Measurements from ENCODE around the gene ATF7. TPM values are rescaled to one million over a fixed set of nuclear protein-coding genes. Genes with fewer than 3 reads are reported as not detected.

ATF7 gene
- total and polyA plus RNA-seq, 2 experiments from 2014 or later = 9.1 to 13.8 TPM

- DNase-seq (ENCODE audit: low read depth in 1 of 2, low spot score in 1 of 2) = peak in 1 of 2 donors; percentile 36
- H3K4me3 ChIP-seq = peak overlapping the region; percentile 35
- H3K36me3 ChIP-seq = no peaks in the 10 kb centered on the region
- no peaks in the 10 kb centered on the region for H3K9me3 ChIP-seq (ENCODE audit: low read depth)
- no peaks in the 10 kb centered on the region for H3K27me3 ChIP-seq
- TF ChIP-seq, protein P1, sequence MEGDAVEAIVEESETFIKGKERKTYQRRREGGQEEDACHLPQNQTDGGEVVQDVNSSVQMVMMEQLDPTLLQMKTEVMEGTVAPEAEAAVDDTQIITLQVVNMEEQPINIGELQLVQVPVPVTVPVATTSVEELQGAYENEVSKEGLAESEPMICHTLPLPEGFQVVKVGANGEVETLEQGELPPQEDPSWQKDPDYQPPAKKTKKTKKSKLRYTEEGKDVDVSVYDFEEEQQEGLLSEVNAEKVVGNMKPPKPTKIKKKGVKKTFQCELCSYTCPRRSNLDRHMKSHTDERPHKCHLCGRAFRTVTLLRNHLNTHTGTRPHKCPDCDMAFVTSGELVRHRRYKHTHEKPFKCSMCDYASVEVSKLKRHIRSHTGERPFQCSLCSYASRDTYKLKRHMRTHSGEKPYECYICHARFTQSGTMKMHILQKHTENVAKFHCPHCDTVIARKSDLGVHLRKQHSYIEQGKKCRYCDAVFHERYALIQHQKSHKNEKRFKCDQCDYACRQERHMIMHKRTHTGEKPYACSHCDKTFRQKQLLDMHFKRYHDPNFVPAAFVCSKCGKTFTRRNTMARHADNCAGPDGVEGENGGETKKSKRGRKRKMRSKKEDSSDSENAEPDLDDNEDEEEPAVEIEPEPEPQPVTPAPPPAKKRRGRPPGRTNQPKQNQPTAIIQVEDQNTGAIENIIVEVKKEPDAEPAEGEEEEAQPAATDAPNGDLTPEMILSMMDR (IDR thresholded peaks at IDR 0.05; ENCODE audit: low read depth, low read length) = no peak
- H3K27ac ChIP-seq = peak overlapping the region; percentile 92
- H3K4me1 ChIP-seq (ENCODE audit: low read depth) = peaks cover 31% of the 10 kb centered on the region
Measured at GRCh38 chr12:53493610-53494391, 132.4 kb downstream of the ATF7 start.

GRCh38 chr12:53492830-53493609 is 133.2 kb downstream of the ATF7 start:
- no peaks in the 10 kb centered on the region for H3K36me3 ChIP-seq
- H3K4me3 ChIP-seq = peak overlapping the region; percentile 35
- DNase-seq (ENCODE audit: low read depth in 1 of 2, low spot score in 1 of 2) = peak; percentile 95 to 96
- no peaks in the 10 kb centered on the region for H3K27me3 ChIP-seq
- peaks cover 31% of the 10 kb centered on the region for H3K4me1 ChIP-seq (ENCODE audit: low read depth)
- H3K9me3 ChIP-seq (ENCODE audit: low read depth) = no peaks in the 10 kb centered on the region
- TF ChIP-seq, protein P1 (IDR thresholded peaks at IDR 0.05; ENCODE audit: low read depth, low read length) = no peak
- peak overlapping the region; percentile 92 for H3K27ac ChIP-seq

DNA sequence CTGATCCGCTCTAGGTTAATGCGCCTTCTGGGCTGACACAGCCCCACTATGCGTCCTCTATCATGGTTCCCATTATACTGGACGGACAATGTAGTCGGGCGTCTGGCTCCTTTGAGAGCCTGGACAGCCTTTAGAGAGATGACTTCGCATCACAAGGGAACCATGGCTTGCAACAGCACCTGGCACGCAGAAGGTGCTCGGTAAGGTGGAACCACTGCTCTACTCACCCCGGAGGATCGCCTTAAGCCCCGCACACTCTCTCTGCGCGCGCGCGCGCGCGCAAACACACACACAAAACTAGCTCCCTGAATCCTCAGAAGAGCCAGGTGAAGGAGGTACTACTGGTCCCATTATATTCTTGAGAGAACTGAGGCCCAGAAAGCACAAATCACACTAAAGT is 134.0 kb downstream of the ATF7 start:
- H3K4me3 ChIP-seq = peak overlapping the region; percentile 35
- no peaks in the 10 kb centered on the region for H3K36me3 ChIP-seq
- peak in 1 of 2 donors; percentile 27 for DNase-seq (ENCODE audit: low read depth in 1 of 2, low spot score in 1 of 2)
- no peaks in the 10 kb centered on the region for H3K9me3 ChIP-seq (ENCODE audit: low read depth)
- TF ChIP-seq, protein P1 (IDR thresholded peaks at IDR 0.05; ENCODE audit: low read depth, low read length) = no peak
- peak overlapping the region; percentile 92 for H3K27ac ChIP-seq
- no peaks in the 10 kb centered on the region for H3K27me3 ChIP-seq
- H3K4me1 ChIP-seq (ENCODE audit: low read depth) = peaks cover 31% of the 10 kb centered on the region

- no peak for DNase-seq (ENCODE audit: low read depth in 1 of 2, low spot score in 1 of 2)
- H3K4me1 ChIP-seq (ENCODE audit: low read depth) = peaks cover 11% of the 10 kb centered on the region
- peaks cover 10% of the 10 kb centered on the region for H3K36me3 ChIP-seq
- H3K4me3 ChIP-seq = no peak overlapping the region
- no peaks in the 10 kb centered on the region for H3K9me3 ChIP-seq (ENCODE audit: low read depth)
- peak overlapping the region; percentile 8 for H3K27ac ChIP-seq
- TF ChIP-seq, protein P1 (IDR thresholded peaks at IDR 0.05; ENCODE audit: low read depth, low read length) = no peak
- H3K27me3 ChIP-seq = no peaks in the 10 kb centered on the region
Measured at GRCh38 chr12:53489242-53489864, 136.8 kb downstream of the ATF7 start.

DNA sequence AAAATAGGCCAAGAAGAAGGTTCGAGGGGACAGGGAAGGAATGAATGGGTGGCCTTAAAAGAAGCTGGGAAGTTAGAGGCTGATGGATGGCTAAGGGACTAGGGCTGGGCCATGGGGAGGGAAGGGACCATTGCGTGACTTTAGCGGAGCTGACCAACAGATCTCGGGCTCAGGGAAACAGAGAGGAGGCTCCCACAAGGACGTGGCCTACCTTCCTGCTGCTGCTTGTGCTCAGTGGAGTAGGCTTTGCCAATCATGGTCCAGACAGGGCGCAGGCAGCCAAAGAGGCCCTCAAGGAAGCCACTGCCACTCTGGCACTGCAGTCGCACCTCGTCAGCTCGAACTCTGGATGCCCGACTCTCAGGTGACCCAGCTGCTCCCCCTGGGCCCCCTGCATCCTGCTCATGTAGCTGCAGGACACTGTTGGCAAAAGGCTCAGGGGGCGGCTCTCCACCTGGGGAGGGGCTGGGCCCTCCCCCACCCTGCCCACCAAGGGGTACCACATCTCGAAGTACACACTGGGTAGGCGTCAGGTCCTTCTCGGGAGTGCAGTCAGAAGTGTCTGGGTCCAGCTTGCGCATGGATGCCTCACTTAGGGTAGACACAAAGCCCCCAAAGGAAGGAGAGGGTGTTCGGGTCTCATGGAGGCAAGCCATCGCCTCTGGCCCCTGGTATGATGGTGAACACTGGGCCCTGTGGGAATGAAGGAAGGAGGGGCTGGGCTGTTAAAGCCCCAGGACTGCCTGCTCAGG is 139.3 kb downstream of the ATF7 start:
- DNase-seq (ENCODE audit: low read depth in 1 of 2, low spot score in 1 of 2) = no peak
- Histone ChIP-seq H3K36me3 (peaks cover 15% of the 10 kb centered on the region), H3K4me1 (ENCODE audit: low read depth) (no peaks in the 10 kb centered on the region), H3K4me3 (no peak overlapping the region), H3K27ac (no peak overlapping the region), H3K27me3 (no peaks in the 10 kb centered on the region), H3K9me3 (ENCODE audit: low read depth) (no peaks in the 10 kb centered on the region)
- TF ChIP-seq, protein P1 (IDR thresholded peaks at IDR 0.05; ENCODE audit: low read depth, low read length) = no peak
